HEK293 (cell line): ENCODE measurements around the gene ANAPC16.
A peak's percentile ranks its signal among the peaks of the same experiment; 100 is the strongest.

ENCODE experiments used
- CTCF ChIA-PET: fragments of 350-600 bp; formaldehyde crosslinking; extraction: SDS; loops from one replicate; lab custom pipeline; 2021; ENCODE audit warnings: antibody characterized with exemption; lab: Yijun Ruan, JAX
- POLR2A ChIA-PET: fragments of 300-600 bp; formaldehyde crosslinking; extraction: SDS; loops from one replicate; lab custom pipeline; 2020; ENCODE audit warnings: antibody characterized with exemption, inconsistent platforms; lab: Yijun Ruan, JAX
- H3K27ac ChIP-seq: fragments of 200-500 bp; sonication (Bioruptor generic); 2 replicates; pipeline ENCODE4 v1.5.1; 2014; ENCODE audit warnings: low read depth, low read length, control low read depth, inconsistent platforms; ENCODE audit errors: extremely low read depth
- H3K36me3 ChIP-seq, 2 experiments: fragments of 200-500 bp in 1 of 2; sonication (Bioruptor generic) in 1 of 2; 1 replicate in 1 of 2; 2 replicates in 1 of 2; pipeline ENCODE4 v1.5.1; 2014 to 2017; ENCODE audit warnings: inconsistent platforms in 2 of 2, low read length in 2 of 2; ENCODE audit not compliant: control insufficient read depth in 2 of 2, insufficient read depth in 1 of 2
- H3K4me1 ChIP-seq: fragments of 200-500 bp; sonication (Bioruptor generic); 2 replicates; pipeline ENCODE4 v1.5.1; 2014; ENCODE audit warnings: mild to moderate bottlenecking, low read length, inconsistent platforms; ENCODE audit not compliant: control insufficient read depth, insufficient read depth
- H3K4me3 ChIP-seq: 2 replicates; pipeline ENCODE4 v1.5.1; 2011; ENCODE audit warnings: low read depth, mild to moderate bottlenecking, control low read depth, low read length, moderate library complexity
- H3K9me3 ChIP-seq: fragments of 200-500 bp; sonication (Bioruptor generic); 2 replicates; pipeline ENCODE4 v1.5.1; 2014; ENCODE audit warnings: low read depth, low read length, inconsistent platforms; ENCODE audit not compliant: control insufficient read depth, insufficient read depth
- EGR2 ChIP-seq: fragments of 450-650 bp; formaldehyde crosslinking; IDR thresholded peaks from 2 replicates; pipeline ENCODE4 v1.5.1; 2016; ENCODE audit warnings: low read depth, missing biosample characterization, missing genetic modification characterization
- HOXC10 ChIP-seq: sonication (generic); formaldehyde crosslinking; IDR thresholded peaks from 2 replicates; pipeline ENCODE4 v1.8.1; 2023; ENCODE audit warnings: mild to moderate bottlenecking, missing genetic modification reagents
- KLF1 ChIP-seq: fragments of 450-650 bp; formaldehyde crosslinking; IDR thresholded peaks from 2 replicates; pipeline ENCODE4 v1.5.1; 2016; ENCODE audit warnings: missing biosample characterization, missing genetic modification characterization
- MYNN ChIP-seq: fragments of 450-650 bp; formaldehyde crosslinking; IDR thresholded peaks from 2 replicates; pipeline ENCODE4 v1.5.1; 2016; ENCODE audit warnings: missing biosample characterization, missing genetic modification characterization, borderline replicate concordance
- PRDM10 ChIP-seq: fragments of 450-650 bp; formaldehyde crosslinking; IDR thresholded peaks from 2 replicates; pipeline ENCODE4 v1.5.1; 2016; ENCODE audit warnings: missing biosample characterization, missing genetic modification characterization
- SETDB1 ChIP-seq: IDR thresholded peaks from one replicate; pipeline ENCODE4 v1.6.1; 2017; ENCODE audit warnings: mild to moderate bottlenecking, low read length, moderate library complexity, mixed read lengths; ENCODE audit not compliant: insufficient read length
- SP2 ChIP-seq: fragments of 450-650 bp; formaldehyde crosslinking; IDR thresholded peaks from 2 replicates; pipeline ENCODE4 v1.5.1; 2016; ENCODE audit warnings: missing biosample characterization, missing genetic modification characterization
- SP3 ChIP-seq: fragments of 450-650 bp; formaldehyde crosslinking; IDR thresholded peaks from 2 replicates; pipeline ENCODE4 v1.5.1; 2016; ENCODE audit warnings: missing biosample characterization, missing genetic modification characterization
- ZFP41 ChIP-seq: fragments of 450-650 bp; formaldehyde crosslinking; IDR thresholded peaks from 2 replicates; pipeline ENCODE4 v1.5.1; 2016; ENCODE audit warnings: missing biosample characterization, missing genetic modification characterization, borderline replicate concordance
- ZNF157 ChIP-seq: fragments of 450-650 bp; formaldehyde crosslinking; IDR thresholded peaks from 2 replicates; pipeline ENCODE4 v1.5.1; 2016; ENCODE audit warnings: missing biosample characterization, missing genetic modification characterization
- ZNF223 ChIP-seq: fragments of 450-650 bp; formaldehyde crosslinking; IDR thresholded peaks from 2 replicates; pipeline ENCODE4 v1.5.1; 2016; ENCODE audit warnings: missing biosample characterization, missing genetic modification characterization
- ZNF23 ChIP-seq: fragments of 450-650 bp; formaldehyde crosslinking; IDR thresholded peaks from 2 replicates; pipeline ENCODE4 v1.5.1; 2016; ENCODE audit warnings: missing biosample characterization, missing genetic modification characterization, borderline replicate concordance
- ZNF280C ChIP-seq: fragments of 450-650 bp; formaldehyde crosslinking; IDR thresholded peaks from 2 replicates; pipeline ENCODE4 v1.5.1; 2016; ENCODE audit warnings: missing biosample characterization, missing genetic modification characterization
- ZNF335 ChIP-seq: fragments of 450-650 bp; formaldehyde crosslinking; conservative IDR thresholded peaks from 2 replicates; pipeline ENCODE4 v1.5.1; 2016; ENCODE audit warnings: missing biosample characterization, missing genetic modification characterization
- ZNF341 ChIP-seq: fragments of 450-650 bp; formaldehyde crosslinking; IDR thresholded peaks from 2 replicates; pipeline ENCODE4; 2016; ENCODE audit warnings: low read depth, missing biosample characterization, missing genetic modification characterization
- ZNF501 ChIP-seq: fragments of 450-650 bp; formaldehyde crosslinking; IDR thresholded peaks from 2 replicates; pipeline ENCODE4 v1.5.1; 2016; ENCODE audit warnings: missing biosample characterization, missing genetic modification characterization
- ZNF596 ChIP-seq: fragments of 450-650 bp; IDR thresholded peaks from 2 replicates; pipeline ENCODE4 v1.5.0; 2018; ENCODE audit warnings: missing biosample characterization, mild to moderate bottlenecking, missing genetic modification characterization, moderate library complexity
- ZNF600 ChIP-seq: fragments of 450-650 bp; formaldehyde crosslinking; IDR thresholded peaks from 2 replicates; pipeline ENCODE4 v1.5.1; 2016; ENCODE audit warnings: missing biosample characterization, missing genetic modification characterization
- ZNF692 ChIP-seq: fragments of 450-650 bp; formaldehyde crosslinking; IDR thresholded peaks from 2 replicates; pipeline ENCODE4 v1.5.1; 2016; ENCODE audit warnings: missing biosample characterization, missing genetic modification characterization
- ZNF785 ChIP-seq: fragments of 450-650 bp; formaldehyde crosslinking; IDR thresholded peaks from 2 replicates; pipeline ENCODE4 v1.5.1; 2016; ENCODE audit warnings: missing biosample characterization, missing genetic modification characterization
- ZNF792 ChIP-seq: fragments of 450-650 bp; formaldehyde crosslinking; IDR thresholded peaks from 2 replicates; pipeline ENCODE4 v1.5.1; 2016; ENCODE audit warnings: missing biosample characterization, missing genetic modification characterization
- ZSCAN30 ChIP-seq: fragments of 450-650 bp; IDR thresholded peaks from 2 replicates; pipeline ENCODE4 v1.5.1; 2018; ENCODE audit warnings: missing biosample characterization, mild to moderate bottlenecking, missing genetic modification characterization, moderate library complexity
- TF ChIP-seq, protein P1 (sequence below): fragments of 450-650 bp; formaldehyde crosslinking; IDR thresholded peaks from 2 replicates; pipeline ENCODE4 v1.5.1; 2016; ENCODE audit warnings: missing biosample characterization, missing genetic modification characterization
- TF ChIP-seq, protein P2 (sequence below): fragments of 450-650 bp; formaldehyde crosslinking; IDR thresholded peaks from 2 replicates; pipeline ENCODE4 v1.5.1; 2016; ENCODE audit warnings: missing biosample characterization, missing genetic modification characterization

ANAPC16 gene

DNA sequence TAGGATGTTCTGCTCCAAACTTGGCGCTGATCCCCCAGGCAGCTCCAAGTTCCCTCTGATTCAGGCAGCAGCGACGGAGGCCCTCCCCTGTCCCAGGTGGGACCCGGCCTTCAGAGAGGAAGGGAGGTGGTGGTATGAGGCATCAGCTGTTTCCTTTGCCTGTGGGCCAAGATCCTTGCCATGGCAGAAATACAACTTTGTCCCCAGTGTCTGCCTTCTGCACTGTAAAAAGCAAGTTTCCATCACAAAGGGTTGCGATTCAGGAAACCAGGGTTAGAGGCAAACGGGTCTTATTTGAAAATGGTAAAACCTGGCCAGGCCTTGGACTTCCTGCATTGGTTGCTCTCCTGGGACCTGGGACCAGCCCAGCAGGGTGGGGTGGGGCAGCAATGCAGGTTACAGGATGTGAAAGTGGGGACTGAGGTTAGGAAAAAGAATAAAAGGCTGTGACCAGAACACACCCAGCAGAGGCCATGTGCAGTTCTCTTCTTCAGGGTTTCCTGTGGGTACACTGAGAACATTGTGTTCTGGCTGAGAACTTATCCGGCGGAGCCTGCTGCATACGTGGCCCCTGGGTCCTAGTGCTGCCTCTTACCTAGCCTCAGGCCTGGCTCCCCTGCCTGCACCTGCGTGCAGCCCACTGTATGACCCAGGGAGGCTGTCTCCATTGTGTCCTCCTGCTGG lies 32.8 kb downstream of the ANAPC16 start:
- peak overlapping the region; percentile 71 for H3K27ac ChIP-seq
- no peak for TF ChIP-seq ZNF596 (tag by site-specific recombination)
- TF ChIP-seq ZNF223 (tag by site-specific recombination): peak; percentile 79
- TF ChIP-seq ZNF785 (tag by site-specific recombination): no peak
- no peak; the same call in 1 of the 2 replicates for TF ChIP-seq SP3 (tag by site-specific recombination)
- TF ChIP-seq SP2 (tag by site-specific recombination): no peak; the same call in 1 of the 2 replicates
- peak; percentile 73 for TF ChIP-seq ZNF600 (tag by site-specific recombination)
- TF ChIP-seq ZNF341: 0 out of 2 replicates have a peak, but pooled peaks have one; percentile 18
- no peak for TF ChIP-seq ZNF157
- TF ChIP-seq, protein P1, sequence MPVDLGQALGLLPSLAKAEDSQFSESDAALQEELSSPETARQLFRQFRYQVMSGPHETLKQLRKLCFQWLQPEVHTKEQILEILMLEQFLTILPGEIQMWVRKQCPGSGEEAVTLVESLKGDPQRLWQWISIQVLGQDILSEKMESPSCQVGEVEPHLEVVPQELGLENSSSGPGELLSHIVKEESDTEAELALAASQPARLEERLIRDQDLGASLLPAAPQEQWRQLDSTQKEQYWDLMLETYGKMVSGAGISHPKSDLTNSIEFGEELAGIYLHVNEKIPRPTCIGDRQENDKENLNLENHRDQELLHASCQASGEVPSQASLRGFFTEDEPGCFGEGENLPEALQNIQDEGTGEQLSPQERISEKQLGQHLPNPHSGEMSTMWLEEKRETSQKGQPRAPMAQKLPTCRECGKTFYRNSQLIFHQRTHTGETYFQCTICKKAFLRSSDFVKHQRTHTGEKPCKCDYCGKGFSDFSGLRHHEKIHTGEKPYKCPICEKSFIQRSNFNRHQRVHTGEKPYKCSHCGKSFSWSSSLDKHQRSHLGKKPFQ (tag by site-specific recombination): no peak
- TF ChIP-seq ZNF792: peak; percentile 66; the same call in 1 of the 2 replicates
- no peak for TF ChIP-seq ZFP41 (tag by site-specific recombination)
- peak; percentile 57 for TF ChIP-seq PRDM10
- TF ChIP-seq ZNF501 (tag by site-specific recombination): no peak
- no peak for TF ChIP-seq MYNN (tag by site-specific recombination)
- TF ChIP-seq SETDB1: no peak
- TF ChIP-seq ZNF23: no peak
- peak; percentile 95 for TF ChIP-seq ZNF335 (tag by site-specific recombination)
- no peak for TF ChIP-seq EGR2 (tag by site-specific recombination)
- TF ChIP-seq, protein P2, sequence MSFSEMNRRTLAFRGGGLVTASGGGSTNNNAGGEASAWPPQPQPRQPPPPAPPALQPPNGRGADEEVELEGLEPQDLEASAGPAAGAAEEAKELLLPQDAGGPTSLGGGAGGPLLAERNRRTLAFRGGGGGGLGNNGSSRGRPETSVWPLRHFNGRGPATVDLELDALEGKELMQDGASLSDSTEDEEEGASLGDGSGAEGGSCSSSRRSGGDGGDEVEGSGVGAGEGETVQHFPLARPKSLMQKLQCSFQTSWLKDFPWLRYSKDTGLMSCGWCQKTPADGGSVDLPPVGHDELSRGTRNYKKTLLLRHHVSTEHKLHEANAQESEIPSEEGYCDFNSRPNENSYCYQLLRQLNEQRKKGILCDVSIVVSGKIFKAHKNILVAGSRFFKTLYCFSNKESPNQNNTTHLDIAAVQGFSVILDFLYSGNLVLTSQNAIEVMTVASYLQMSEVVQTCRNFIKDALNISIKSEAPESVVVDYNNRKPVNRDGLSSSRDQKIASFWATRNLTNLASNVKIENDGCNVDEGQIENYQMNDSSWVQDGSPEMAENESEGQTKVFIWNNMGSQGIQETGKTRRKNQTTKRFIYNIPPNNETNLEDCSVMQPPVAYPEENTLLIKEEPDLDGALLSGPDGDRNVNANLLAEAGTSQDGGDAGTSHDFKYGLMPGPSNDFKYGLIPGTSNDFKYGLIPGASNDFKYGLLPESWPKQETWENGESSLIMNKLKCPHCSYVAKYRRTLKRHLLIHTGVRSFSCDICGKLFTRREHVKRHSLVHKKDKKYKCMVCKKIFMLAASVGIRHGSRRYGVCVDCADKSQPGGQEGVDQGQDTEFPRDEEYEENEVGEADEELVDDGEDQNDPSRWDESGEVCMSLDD: no peak
- peak; percentile 41; the same call in 1 of the 2 replicates for TF ChIP-seq KLF1 (tag by site-specific recombination)
- peak; percentile 56; the same call in 1 of the 2 replicates for TF ChIP-seq ZSCAN30 (tag by site-specific recombination)
- TF ChIP-seq ZNF280C (tag by site-specific recombination): no peak
- TF ChIP-seq HOXC10 (CRISPR knock-in tag): no peak
- TF ChIP-seq ZNF692 (tag by site-specific recombination): peak; percentile 88

More for the DNA sequence above, 32.8 kb downstream of the ANAPC16 start:
- POLR2A ChIA-PET: interaction anchor here (0.6 to 3.0 kb wide), 6 partner anchors 12 to 239 kb away, joined by 3 to 11 read pairs (median 4); partner anchors contain the start of gene DDIT4
- H3K36me3 ChIP-seq: no peaks in the 10 kb centered on the region
- CTCF ChIA-PET: interaction anchor here (0.6 to 1.6 kb wide), 3 partner anchors 11 to 46 kb away, joined by 3 to 4 read pairs (median 3); no protein-coding TSS in a partner anchor
- no peak overlapping the region for H3K4me3 ChIP-seq
- H3K4me1 ChIP-seq: peaks cover 20% of the 10 kb centered on the region
- H3K9me3 ChIP-seq: no peaks in the 10 kb centered on the region
